Measurements from ENCODE around the gene PANX3. TPM values are rescaled to one million over a fixed set of nuclear protein-coding genes. Genes with fewer than 3 reads are reported as not detected.

The PANX3 gene
- total RNA-seq, 2 experiments from 2014 or later = not detected

GRCh38 chr11:124623861-124624525 is 12.8 kb downstream of the PANX3 start:
- no peak for DNase-seq
- Mint-ChIP-seq H3K27me3 (peaks cover 15% of the 10 kb centered on the region), H3K36me3 (ENCODE audit: low read depth) (peaks cover 32% of the 10 kb centered on the region), H3K9me3 (no peaks in the 10 kb centered on the region), H3K27ac (peak overlapping the region; percentile 91), H3K4me3 (peak overlapping the region; percentile 83), H3K4me1 (peaks cover 29% of the 10 kb centered on the region)
- ChIA-PET CTCF (interaction anchor here (0.6 to 1.9 kb wide), 5 partner anchors 12 to 1017 kb away, joined by 3 to 6 read pairs (median 4); no protein-coding TSS in a partner anchor), POLR2A (interaction anchor here (0.5 kb wide), 1 partner anchor 33 kb away, joined by 3 read pairs; no protein-coding TSS in a partner anchor)

GRCh38 chr11:124625504-124626168 is 14.4 kb downstream of the PANX3 start:
- H3K36me3 Mint-ChIP-seq (ENCODE audit: low read depth) = peaks cover 41% of the 10 kb centered on the region
- no peak for DNase-seq
- peaks cover 29% of the 10 kb centered on the region for H3K4me1 Mint-ChIP-seq
- no peaks in the 10 kb centered on the region for H3K9me3 Mint-ChIP-seq
- ChIA-PET CTCF (interaction anchor here (1.0 kb wide), 1 partner anchor 12 kb away, joined by 4 read pairs; no protein-coding TSS in a partner anchor), POLR2A (no interaction called here)
- no peak overlapping the region for H3K27ac Mint-ChIP-seq
- no peak overlapping the region for H3K4me3 Mint-ChIP-seq
- peaks cover 6% of the 10 kb centered on the region for H3K27me3 Mint-ChIP-seq

- Mint-ChIP-seq H3K27me3 (no peaks in the 10 kb centered on the region), H3K9me3 (no peaks in the 10 kb centered on the region), H3K36me3 (ENCODE audit: low read depth) (peaks cover 59% of the 10 kb centered on the region), H3K4me3 (no peak overlapping the region), H3K27ac (no peak overlapping the region), H3K4me1 (peaks cover 23% of the 10 kb centered on the region)
- ChIA-PET CTCF (interaction anchor here (0.5 kb wide), 1 partner anchor 1733 kb away, joined by 3 read pairs; no protein-coding TSS in a partner anchor), POLR2A (interaction anchor here (0.7 kb wide), 1 partner anchor 69 kb away, joined by 3 read pairs; no protein-coding TSS in a partner anchor)
- DNase-seq = no peak
These were observed 16.3 kb downstream of the PANX3 start for GRCh38 chr11:124627546-124627945.

- Mint-ChIP-seq H3K27me3 (no peaks in the 10 kb centered on the region), H3K9me3 (no peaks in the 10 kb centered on the region), H3K36me3 (ENCODE audit: low read depth) (peaks cover 69% of the 10 kb centered on the region), H3K4me1 (peaks cover 11% of the 10 kb centered on the region), H3K27ac (no peak overlapping the region), H3K4me3 (no peak overlapping the region)
- CTCF ChIA-PET = interaction anchor here (0.9 to 2.7 kb wide), 2 partner anchors 9 to 13 kb away, joined by 3 to 11 read pairs; no protein-coding TSS in a partner anchor
- POLR2A ChIA-PET = no interaction called here
- DNase-seq = no peak
These were observed 18.7 kb downstream of the PANX3 start for GRCh38 chr11:124629961-124630360.

GRCh38 chr11:124633355-124633754 is 22.1 kb downstream of the PANX3 start:
- DNase-seq = no peak
- POLR2A ChIA-PET = no interaction called here
- Mint-ChIP-seq H3K4me3 (no peak overlapping the region), H3K27ac (no peak overlapping the region), H3K36me3 (ENCODE audit: low read depth) (peaks cover 66% of the 10 kb centered on the region), H3K4me1 (no peaks in the 10 kb centered on the region), H3K27me3 (no peaks in the 10 kb centered on the region), H3K9me3 (no peaks in the 10 kb centered on the region)
- CTCF ChIA-PET = no interaction called here

GRCh38 chr11:124635932-124636331 is 24.7 kb downstream of the PANX3 start:
- ChIA-PET CTCF (interaction anchor here (2.3 kb wide), 1 partner anchor 13 kb away, joined by 6 read pairs; the partner anchor contains the start of gene TBRG1), POLR2A (no interaction called here)
- H3K4me1 Mint-ChIP-seq = no peaks in the 10 kb centered on the region
- peaks cover 55% of the 10 kb centered on the region for H3K36me3 Mint-ChIP-seq (ENCODE audit: low read depth)
- H3K27ac Mint-ChIP-seq = no peak overlapping the region
- H3K9me3 Mint-ChIP-seq = no peaks in the 10 kb centered on the region
- H3K27me3 Mint-ChIP-seq = no peaks in the 10 kb centered on the region
- no peak for DNase-seq
- no peak overlapping the region for H3K4me3 Mint-ChIP-seq

- DNase-seq = no peak
- CTCF ChIA-PET = interaction anchor here (1.3 kb wide), 2 partner anchors 13 to 16 kb away, joined by 4 read pairs; no protein-coding TSS in a partner anchor
- POLR2A ChIA-PET = no interaction called here
- Mint-ChIP-seq H3K4me1 (no peaks in the 10 kb centered on the region), H3K36me3 (ENCODE audit: low read depth) (peaks cover 30% of the 10 kb centered on the region), H3K4me3 (no peak overlapping the region), H3K27ac (no peak overlapping the region), H3K9me3 (no peaks in the 10 kb centered on the region), H3K27me3 (no peaks in the 10 kb centered on the region)
These were observed 27.3 kb downstream of the PANX3 start for GRCh38 chr11:124638500-124638899.

GRCh38 chr11:124639186-124639585 is 28.0 kb downstream of the PANX3 start:
- no peak for DNase-seq
- no peaks in the 10 kb centered on the region for H3K27me3 Mint-ChIP-seq
- ChIA-PET CTCF (interaction anchor here (1.0 to 2.2 kb wide), 4 partner anchors 9 to 30 kb away, joined by 3 to 6 read pairs (median 4); no protein-coding TSS in a partner anchor), POLR2A (no interaction called here)
- peaks cover 26% of the 10 kb centered on the region for H3K36me3 Mint-ChIP-seq (ENCODE audit: low read depth)
- no peaks in the 10 kb centered on the region for H3K4me1 Mint-ChIP-seq
- no peak overlapping the region for H3K27ac Mint-ChIP-seq
- no peak overlapping the region for H3K4me3 Mint-ChIP-seq
- H3K9me3 Mint-ChIP-seq = no peaks in the 10 kb centered on the region

GRCh38 chr11:124640666-124641065 is 29.4 kb downstream of the PANX3 start:
- no peaks in the 10 kb centered on the region for H3K9me3 Mint-ChIP-seq
- DNase-seq = no peak
- no peak overlapping the region for H3K27ac Mint-ChIP-seq
- ChIA-PET POLR2A (no interaction called here), CTCF (interaction anchor here (0.7 to 2.2 kb wide), 5 partner anchors 16 to 122 kb away, joined by 3 to 6 read pairs (median 3); no protein-coding TSS in a partner anchor)
- peaks cover 26% of the 10 kb centered on the region for H3K36me3 Mint-ChIP-seq (ENCODE audit: low read depth)
- no peaks in the 10 kb centered on the region for H3K27me3 Mint-ChIP-seq
- H3K4me3 Mint-ChIP-seq = no peak overlapping the region
- no peaks in the 10 kb centered on the region for H3K4me1 Mint-ChIP-seq

GRCh38 chr11:124642628-124643027 is 31.4 kb downstream of the PANX3 start:
- Mint-ChIP-seq H3K27me3 (no peaks in the 10 kb centered on the region), H3K9me3 (no peaks in the 10 kb centered on the region), H3K36me3 (ENCODE audit: low read depth) (peaks cover 13% of the 10 kb centered on the region), H3K4me1 (no peaks in the 10 kb centered on the region), H3K27ac (no peak overlapping the region), H3K4me3 (no peak overlapping the region)
- ChIA-PET CTCF (interaction anchor here (2.3 to 2.4 kb wide), 2 partner anchors 13 to 26 kb away, joined by 6 to 11 read pairs; no protein-coding TSS in a partner anchor), POLR2A (no interaction called here)
- no peak for DNase-seq

- no peaks in the 10 kb centered on the region for H3K4me1 Mint-ChIP-seq
- no peak overlapping the region for H3K4me3 Mint-ChIP-seq
- ChIA-PET POLR2A (no interaction called here), CTCF (interaction anchor here (0.9 to 2.4 kb wide), 4 partner anchors 13 to 202 kb away, joined by 3 to 11 read pairs (median 4); no protein-coding TSS in a partner anchor)
- peaks cover 10% of the 10 kb centered on the region for H3K36me3 Mint-ChIP-seq (ENCODE audit: low read depth)
- no peaks in the 10 kb centered on the region for H3K27me3 Mint-ChIP-seq
- H3K27ac Mint-ChIP-seq = no peak overlapping the region
- H3K9me3 Mint-ChIP-seq = no peaks in the 10 kb centered on the region
- no peak for DNase-seq
These were observed 31.9 kb downstream of the PANX3 start for GRCh38 chr11:124643042-124643604.

GRCh38 chr11:124643605-124644425 is 32.6 kb downstream of the PANX3 start:
- no peaks in the 10 kb centered on the region for H3K27me3 Mint-ChIP-seq
- no peak overlapping the region for H3K4me3 Mint-ChIP-seq
- no peak overlapping the region for H3K27ac Mint-ChIP-seq
- CTCF ChIA-PET = interaction anchor here (0.9 to 2.4 kb wide), 5 partner anchors 14 to 202 kb away, joined by 3 to 11 read pairs (median 3); no protein-coding TSS in a partner anchor
- DNase-seq = no peak
- POLR2A ChIA-PET = no interaction called here
- H3K4me1 Mint-ChIP-seq = no peaks in the 10 kb centered on the region
- H3K9me3 Mint-ChIP-seq = no peaks in the 10 kb centered on the region
- peaks cover 4% of the 10 kb centered on the region for H3K36me3 Mint-ChIP-seq (ENCODE audit: low read depth)
